ENCODE results near the gene NOP14. TPM values are rescaled to one million over a fixed set of nuclear protein-coding genes. Genes with fewer than 3 reads are reported as not detected.
"Not testable (repeated sequence)": the region's sequence is repeated elsewhere in the genome, so short reads cannot be mapped to it uniquely, and the experiment has no call there.

The NOP14 gene
- total RNA-seq, 4 donors from 2014 or later: 21.2 to 33.1 (median 23.0) TPM

DNA sequence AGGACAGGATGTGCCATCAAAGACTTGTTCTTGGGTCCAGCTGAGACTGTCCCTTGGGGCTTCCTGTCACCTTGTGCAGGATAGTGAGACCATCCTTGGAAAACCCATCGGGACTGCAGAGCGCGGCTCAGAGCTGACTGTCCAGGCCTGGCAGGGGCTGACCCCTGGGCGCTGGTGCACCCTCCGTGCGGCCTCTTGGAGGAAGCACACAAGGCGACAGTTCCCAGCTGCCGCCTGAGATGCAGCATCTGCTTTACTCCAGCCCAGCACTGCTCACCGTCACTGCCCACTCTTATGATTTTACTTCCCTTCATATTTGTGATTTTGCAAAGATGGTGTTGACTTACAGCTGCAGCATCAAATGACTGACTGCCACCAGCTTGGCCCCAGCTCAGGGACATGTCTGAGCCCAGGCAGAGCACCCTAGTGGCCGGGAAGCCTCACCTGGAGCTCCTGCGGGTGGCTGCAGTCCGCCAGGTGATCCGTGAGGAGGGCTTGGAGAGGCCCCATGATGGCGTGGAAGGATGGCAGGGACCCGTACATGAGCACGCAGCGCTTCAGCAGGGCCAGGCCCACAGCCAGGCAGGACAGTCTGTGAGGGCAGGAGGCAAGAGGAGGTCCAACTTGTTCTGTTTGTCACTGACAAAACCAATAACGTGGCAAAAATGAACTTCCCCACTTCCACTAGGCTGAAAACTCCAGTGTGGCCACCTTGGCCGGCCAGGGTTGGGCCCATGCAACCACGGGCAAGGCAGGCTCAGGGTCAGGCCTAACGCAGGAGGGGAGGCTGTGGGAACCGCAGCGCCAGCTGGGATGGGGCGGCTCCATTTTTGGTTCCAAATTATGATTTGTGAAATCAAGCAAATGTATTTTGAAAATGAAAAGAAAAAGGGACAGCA is 21.8 kb downstream of the NOP14 start:
- no peak for TF ChIP-seq POLR2A (IDR thresholded peaks at IDR 0.05)
- TF ChIP-seq, protein P1, sequence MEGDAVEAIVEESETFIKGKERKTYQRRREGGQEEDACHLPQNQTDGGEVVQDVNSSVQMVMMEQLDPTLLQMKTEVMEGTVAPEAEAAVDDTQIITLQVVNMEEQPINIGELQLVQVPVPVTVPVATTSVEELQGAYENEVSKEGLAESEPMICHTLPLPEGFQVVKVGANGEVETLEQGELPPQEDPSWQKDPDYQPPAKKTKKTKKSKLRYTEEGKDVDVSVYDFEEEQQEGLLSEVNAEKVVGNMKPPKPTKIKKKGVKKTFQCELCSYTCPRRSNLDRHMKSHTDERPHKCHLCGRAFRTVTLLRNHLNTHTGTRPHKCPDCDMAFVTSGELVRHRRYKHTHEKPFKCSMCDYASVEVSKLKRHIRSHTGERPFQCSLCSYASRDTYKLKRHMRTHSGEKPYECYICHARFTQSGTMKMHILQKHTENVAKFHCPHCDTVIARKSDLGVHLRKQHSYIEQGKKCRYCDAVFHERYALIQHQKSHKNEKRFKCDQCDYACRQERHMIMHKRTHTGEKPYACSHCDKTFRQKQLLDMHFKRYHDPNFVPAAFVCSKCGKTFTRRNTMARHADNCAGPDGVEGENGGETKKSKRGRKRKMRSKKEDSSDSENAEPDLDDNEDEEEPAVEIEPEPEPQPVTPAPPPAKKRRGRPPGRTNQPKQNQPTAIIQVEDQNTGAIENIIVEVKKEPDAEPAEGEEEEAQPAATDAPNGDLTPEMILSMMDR (IDR thresholded peaks at IDR 0.05): no peak
- WGBS, 2 donors: 91 to 93% methylated on average over 23 to 24 of the region's 24 CpGs
- intact Hi-C loops (cut with DNase I; ENCODE audit: low total_unique reads): loop anchor here (10.0 kb wide), 1 partner anchor 177 kb away; no protein-coding TSS in a partner anchor
- DNase-seq (ENCODE audit: low spot score in 2 of 2): peak in 1 of 2 donors; percentile 83
- no peak overlapping the region for H3K4me3 ChIP-seq (ENCODE audit: low read depth, poor library complexity, severe bottlenecking)

DNA sequence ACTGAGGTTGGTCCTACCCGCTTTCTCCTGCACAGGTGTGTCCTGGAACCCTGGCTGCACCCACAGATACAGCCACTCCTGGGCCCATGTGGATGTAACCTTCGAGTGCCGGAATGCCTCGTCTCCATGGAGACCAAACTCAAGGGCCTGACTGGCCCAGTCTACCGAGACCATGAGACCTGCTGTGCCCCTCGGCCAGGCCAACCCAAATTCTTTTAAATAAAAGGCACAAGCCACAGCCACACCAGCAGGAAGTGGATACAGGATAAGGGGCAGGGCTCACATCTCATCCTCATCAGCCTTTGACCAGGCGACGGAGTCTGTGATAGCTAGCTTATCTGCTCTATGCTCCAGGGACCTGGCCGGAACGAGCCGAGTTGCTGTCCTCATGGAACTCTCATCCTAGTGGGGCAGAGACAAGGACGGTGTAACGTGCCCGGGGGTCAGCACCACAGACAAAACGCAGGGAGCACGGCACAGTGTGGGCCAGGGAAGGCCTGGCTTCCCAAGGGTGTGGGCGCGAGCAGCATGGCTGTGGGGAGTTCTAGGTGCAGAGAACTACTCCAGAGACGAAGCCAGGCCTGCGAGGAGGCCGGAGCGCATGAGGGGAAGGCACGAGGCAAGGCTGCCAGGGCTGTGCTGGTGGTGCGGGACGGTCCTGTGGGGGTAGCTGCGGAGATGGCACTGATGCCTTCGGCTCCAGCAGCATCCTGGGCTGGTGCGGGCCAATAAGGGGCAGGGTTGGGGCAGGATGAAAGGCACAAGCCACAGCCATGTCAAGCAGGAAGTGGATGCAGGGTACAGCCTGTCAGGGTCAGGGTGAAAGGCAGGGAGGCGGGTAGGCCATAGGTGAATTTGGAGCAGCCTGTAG is 22.7 kb downstream of the NOP14 start:
- intact Hi-C loops (cut with DNase I; ENCODE audit: low total_unique reads): loop anchor here (10.0 kb wide), 1 partner anchor 176 kb away; no protein-coding TSS in a partner anchor
- peak in 1 of 2 donors; percentile 83 for DNase-seq (ENCODE audit: low spot score in 2 of 2)
- TF ChIP-seq, protein P1 (IDR thresholded peaks at IDR 0.05): no peak
- TF ChIP-seq POLR2A (IDR thresholded peaks at IDR 0.05): no peak
- 87 to 90% methylated on average over 29 of the region's 29 CpGs for WGBS, 2 donors
- H3K4me3 ChIP-seq (ENCODE audit: low read depth, poor library complexity, severe bottlenecking): no peak overlapping the region

DNA sequence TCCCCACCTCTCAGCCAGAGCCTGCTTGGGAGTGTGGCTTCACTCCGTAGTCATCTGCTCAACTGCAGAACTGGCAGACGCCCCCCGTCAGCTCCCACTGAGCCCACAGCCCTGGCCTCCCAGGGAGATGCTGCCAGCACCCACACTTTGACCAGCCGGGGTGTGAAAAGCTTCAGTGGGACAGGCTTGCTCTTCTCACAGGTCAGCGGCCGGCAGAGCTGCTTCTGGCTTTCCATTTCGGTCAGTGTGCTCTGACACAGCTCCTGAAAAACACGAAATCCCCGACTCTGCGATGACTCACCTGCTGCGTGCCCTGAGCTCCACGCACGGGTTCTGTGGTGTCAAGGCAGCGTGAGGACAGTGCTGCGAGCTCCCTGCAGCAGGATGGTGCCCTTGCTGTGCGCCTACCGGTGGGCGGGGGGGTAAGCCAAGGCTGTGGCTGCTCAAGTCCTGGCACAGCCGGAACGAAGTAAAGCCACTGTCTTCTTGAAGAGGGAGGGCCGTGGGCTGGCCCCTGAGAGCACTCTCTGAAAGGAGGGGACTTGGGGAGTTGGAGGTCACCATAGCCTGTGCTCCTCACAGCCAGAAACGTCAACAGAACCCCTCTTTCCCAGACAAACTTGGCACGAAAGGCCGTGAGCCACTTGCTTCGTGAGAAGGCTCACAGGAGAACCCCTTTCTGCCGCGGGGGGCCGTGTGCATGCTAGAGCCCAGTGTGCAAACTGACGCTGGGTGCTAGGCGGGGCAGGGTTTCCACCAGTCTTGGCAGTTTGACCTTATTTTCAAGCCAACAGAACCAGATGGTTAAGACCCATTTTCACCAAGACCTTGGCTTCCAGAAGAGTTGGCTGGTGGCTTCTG is 23.6 kb downstream of the NOP14 start:
- intact Hi-C loops (cut with DNase I; ENCODE audit: low total_unique reads): loop anchor here (10.0 kb wide), 1 partner anchor 175 kb away; no protein-coding TSS in a partner anchor
- no peak for TF ChIP-seq POLR2A (IDR thresholded peaks at IDR 0.05)
- TF ChIP-seq, protein P1 (IDR thresholded peaks at IDR 0.05): no peak
- H3K4me3 ChIP-seq (ENCODE audit: low read depth, poor library complexity, severe bottlenecking): no peak overlapping the region
- peak; percentile 12 to 79 for DNase-seq (ENCODE audit: low spot score in 2 of 2)
- WGBS, 2 donors: 72 to 77% methylated on average over 28 to 30 of the region's 30 CpGs

DNA sequence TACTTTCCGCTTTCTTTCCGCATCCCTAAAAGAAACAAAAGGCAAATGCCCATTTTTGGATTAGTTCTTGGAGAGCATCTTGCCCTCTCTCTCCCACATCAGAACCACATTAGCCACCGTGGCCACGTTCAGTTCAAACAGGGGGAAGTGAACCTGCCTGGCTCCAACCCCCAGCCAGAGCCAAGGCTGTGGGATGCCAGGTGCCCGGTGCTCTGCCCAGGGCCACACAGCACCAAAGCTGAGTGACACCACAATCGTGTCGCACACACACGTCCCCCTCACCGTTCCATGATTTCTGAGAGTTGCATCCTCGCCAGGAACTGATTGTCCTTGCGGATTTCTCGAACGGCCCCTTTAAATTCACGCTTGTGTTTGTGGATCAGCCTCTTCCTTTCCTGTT is 24.3 kb downstream of the NOP14 start:
- no peak for TF ChIP-seq POLR2A (IDR thresholded peaks at IDR 0.05)
- TF ChIP-seq, protein P1 (IDR thresholded peaks at IDR 0.05): no peak
- H3K4me3 ChIP-seq (ENCODE audit: low read depth, poor library complexity, severe bottlenecking): no peak overlapping the region
- WGBS, 2 donors: 90 to 92% methylated on average over 14 of the region's 14 CpGs
- intact Hi-C loops (cut with DNase I; ENCODE audit: low total_unique reads): no loop called here
- peak in 1 of 2 donors; percentile 81 for DNase-seq (ENCODE audit: low spot score in 2 of 2)

DNA sequence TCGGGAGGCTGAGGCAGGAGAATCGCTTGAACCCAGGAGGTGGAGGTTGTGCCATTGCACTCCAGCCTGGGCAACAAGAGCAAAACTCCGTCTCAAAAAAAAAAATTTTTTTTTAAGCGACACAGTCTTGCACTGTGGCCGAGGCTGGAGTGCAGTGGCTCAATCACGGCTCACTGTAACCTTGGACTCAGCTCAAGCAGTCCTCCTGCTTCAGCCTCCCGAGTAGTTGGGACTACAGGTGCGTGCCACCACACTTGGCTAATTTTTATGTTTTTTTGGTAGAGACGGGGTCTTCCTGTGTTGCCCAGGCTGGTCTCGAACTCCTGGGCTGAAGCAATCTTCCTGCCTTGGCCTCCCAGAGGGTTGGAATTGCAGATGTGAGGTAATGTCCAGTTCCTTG is 24.8 kb downstream of the NOP14 start:
- intact Hi-C loops (cut with DNase I; ENCODE audit: low total_unique reads): not testable (repeated sequence)
- 91 to 93% methylated on average over 10 of the region's 10 CpGs for WGBS, 2 donors
- DNase-seq (ENCODE audit: low spot score in 2 of 2): peak in 1 of 2 donors; percentile 74

More for the DNA sequence above, 24.8 kb downstream of the NOP14 start:
- not testable (repeated sequence) for H3K4me3 ChIP-seq (ENCODE audit: low read depth, poor library complexity, severe bottlenecking)

Measured in lower leg skin (tissue), 4 donors.